GM21737 (cell line): ENCODE measurements around the gene LMX1A.

Experiments
- ATAC-seq: cut with Tn5 transposase; IDR thresholded peaks from one replicate; pipeline ENCODE4 v1.9.1; 2021; ENCODE audit warnings: mild to moderate bottlenecking, moderate library complexity; ENCODE audit not compliant: unreplicated experiment

The LMX1A gene

DNA sequence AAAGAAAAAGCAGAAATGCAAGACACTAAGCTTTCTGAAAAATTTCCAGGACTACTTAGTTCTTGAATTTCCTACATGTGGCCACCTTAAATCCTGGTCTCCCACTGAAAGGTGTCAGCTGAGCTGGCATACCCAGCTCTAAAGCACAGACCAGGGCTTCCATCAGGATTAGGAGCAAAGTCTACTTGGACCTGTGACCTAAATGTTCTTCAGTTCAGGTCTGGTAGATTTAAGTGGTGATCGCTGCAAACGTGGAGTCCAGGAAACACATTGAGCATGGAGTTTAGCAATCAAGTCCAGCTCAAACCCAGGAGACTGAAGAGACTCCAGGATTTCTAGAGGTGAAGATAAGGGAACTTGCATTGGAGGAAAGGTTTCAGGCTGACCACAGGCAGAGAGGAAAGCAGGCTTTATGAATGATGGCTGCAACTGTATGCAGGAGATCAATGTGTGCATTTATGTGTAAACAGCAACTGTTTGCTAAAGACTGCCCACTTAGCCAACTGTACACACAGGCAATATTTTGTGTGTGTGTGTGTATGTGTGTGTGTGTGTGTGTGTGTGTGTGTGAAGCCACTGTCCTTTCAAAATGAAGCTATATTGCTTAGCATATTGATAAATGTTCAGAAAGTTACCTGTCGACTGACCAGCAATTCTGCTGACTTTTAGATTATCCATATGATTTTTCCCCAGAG is 75.2 kb downstream of the LMX1A start:
- ATAC-seq, result no peak

DNA sequence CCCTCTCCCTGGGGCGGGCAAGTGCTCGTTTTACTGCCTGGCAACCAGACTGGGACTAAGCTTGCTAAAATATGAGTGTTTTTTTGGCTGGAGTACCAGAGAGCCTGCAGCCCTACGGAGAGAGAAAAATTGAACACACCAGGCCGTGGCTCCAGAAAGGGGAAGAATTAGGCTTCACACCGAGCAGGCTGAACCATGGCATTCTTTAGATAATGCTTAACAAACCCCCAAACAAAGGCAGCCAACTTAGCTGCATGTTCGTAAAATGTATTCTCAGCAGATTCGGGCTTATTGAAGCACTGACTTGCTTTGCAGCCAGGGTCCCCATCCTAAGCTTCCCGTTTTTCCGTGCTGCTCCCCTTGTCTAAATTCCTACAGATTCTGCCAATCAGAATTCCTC is 76.6 kb downstream of the LMX1A start:
- ATAC-seq, result no peak

DNA sequence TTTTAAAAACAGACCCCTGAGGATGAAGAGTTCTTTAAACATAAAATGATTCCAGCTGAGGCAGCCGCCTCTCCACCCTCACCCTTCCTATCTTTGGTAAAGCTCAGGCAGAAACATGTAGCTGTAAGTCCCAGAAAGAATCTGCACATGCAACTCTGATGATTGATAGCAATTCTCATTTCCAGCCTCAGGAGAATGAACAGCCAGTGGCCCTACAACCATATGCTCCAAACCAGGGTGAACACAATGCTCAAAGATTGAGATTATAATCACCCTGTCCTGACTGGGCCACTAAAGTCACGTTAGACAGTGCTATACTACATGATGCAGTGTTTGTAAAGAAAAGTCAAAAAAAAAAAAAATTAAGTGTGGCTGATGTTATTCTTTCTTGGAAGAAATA is 80.2 kb downstream of the LMX1A start:
- no peak for ATAC-seq

DNA sequence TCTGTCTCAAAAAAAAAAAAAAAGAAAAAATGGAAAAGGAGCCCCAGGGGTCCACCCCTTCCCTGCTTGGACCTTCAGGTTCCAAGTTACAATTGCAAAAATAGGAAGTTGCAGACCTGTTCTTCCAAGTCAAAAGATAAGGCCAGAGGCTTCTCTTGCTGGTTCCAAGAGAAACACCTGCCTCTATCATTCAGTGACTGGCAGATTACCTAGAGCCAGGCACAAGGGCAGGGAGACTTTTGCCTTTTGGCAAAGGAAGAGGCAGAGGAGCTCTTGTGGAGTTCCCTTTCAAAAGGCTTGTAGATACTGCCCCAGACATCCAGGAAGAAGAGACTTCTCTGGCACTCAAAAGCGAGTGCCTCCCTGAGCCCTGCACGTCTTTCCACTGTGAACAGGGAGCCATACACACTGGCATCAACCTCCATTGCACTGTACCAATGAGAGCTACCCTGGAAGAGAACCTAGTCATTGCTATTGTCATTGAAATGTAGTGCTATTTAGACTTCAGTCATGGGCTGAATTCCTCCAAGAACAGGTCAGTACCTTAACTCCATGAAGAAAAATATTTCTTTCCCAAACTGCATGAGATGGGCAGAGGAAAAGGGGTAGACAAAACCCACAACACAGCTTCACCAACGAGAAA is 91.2 kb downstream of the LMX1A start:
- no peak for ATAC-seq

DNA sequence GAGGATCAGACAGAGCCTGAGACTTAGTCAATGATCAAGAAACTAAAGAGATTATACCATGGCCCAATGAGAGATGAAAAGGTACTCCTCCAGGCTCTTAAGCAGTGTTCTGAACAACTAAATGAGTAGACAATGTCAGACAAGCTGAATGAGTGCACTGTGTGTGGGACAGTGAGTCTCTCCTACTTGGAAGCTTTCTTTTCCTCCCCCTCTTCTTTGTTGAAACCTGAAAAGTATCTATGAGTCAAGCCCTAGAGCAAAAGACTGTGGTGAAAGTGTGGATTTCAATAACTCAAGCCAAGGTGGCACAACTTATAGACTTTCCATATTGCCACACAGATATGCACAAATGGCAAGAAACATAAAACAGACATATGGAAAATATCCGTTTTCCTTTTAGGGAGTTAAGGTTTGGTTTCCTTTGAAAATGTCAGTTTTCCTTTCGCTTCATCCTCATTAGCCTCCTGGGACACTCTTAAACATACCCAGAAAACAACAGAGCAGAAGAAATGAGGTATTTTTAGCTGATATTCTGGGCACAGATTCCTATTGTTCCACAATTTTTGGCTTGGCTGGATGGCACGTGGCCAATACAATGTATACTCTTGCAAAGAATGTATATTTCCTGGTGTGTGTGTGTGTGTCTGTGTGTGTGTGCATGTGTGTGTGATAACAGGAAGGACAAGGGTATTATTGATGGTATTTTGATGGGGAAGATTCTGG is 96.6 kb downstream of the LMX1A start:
- ATAC-seq, result no peak

DNA sequence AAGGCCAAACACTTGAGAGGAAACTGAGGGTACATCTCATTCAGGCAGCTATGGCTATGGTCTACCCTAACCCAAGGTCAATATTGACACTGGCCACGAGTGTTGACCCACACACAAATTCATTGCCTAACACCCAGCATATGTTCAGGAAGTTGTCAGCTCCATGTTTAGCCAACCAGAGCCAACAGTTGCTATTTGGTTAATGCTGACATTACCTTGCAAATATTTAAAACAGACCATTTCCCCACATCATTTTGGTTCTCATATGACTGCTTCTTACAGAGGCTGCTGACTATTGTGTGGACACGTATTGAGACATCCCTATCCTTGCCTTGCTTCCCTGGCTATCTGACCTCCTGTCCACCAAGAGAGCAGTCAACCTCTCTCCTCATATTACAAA is 97.3 kb downstream of the LMX1A start:
- no peak for ATAC-seq

DNA sequence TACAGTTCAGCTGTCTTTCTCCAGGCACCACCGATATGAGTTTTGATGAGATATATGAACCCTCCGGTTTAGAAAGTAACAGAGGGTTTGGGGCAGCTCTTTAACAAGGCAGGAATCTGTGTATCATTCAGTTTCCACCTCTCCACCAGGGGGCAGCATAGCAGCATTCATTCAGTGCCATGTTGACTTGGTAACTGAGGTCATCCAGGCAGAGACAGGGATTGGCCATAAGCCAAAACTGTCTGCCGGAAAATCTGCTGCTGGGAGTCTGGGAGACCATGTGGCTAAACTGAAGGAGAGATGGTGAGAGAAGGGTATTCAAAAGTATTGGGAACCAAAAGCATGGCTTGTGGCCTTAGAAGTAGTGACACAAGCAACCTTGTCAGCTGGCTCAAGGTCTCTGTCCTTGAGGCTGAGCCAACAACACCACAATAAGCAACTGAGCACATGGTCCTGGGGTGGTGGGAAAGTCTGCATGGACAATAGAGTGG is 98.5 kb downstream of the LMX1A start:
- no peak for ATAC-seq

DNA sequence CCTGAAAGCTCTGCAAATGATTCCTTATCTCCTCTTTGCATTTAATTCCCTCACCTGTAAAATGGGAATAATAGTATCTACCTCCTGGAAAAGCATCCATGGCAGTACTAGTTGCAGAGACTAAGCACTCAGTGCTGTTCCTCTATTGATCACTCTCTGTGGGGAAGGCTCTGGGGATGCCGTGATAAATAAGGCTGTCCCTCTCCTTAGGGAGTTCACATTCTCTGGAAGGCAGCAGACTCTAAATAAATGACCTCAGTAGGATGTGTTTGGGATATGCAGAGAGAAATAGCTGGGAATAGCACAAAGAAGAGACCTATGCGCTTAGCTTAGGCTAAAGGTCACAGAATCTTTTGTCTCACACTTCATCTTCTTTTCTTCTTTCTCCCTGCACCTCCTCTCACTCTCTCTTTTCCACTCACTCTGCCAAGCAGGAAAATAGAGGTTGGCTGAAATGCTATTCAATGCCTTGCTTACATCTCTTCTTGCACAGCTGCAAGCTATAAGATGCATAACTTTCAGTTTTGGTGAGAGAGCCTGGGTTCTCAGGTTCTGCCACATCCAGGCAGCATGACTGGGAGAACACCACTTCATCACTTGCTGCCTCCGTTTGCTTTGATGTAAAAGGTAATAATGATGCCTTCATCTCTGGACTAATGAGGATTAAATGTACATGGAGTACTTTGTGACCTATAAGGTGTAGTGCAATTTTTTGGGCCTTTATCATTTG is 101.5 kb downstream of the LMX1A start:
- ATAC-seq, result no peak

DNA sequence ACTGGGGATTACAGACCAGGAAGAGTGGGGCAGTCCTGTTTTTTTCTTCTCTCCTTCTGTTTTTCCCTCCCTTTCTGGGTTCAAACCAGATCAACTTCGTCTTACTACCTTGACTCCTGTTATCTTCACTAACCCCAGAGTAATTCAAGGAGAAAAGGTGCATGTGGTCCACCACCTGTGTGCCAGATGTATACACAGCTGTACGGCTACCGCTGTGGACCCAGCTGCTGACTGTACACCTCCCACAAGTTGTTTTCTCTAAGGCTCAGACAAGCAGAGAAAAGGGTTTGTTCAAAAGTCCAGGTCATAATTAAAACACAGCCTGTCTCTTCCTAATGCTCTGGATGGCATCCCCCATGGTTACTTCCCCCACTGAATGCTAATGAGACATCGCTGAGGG is 102.1 kb downstream of the LMX1A start:
- ATAC-seq, result no peak

DNA sequence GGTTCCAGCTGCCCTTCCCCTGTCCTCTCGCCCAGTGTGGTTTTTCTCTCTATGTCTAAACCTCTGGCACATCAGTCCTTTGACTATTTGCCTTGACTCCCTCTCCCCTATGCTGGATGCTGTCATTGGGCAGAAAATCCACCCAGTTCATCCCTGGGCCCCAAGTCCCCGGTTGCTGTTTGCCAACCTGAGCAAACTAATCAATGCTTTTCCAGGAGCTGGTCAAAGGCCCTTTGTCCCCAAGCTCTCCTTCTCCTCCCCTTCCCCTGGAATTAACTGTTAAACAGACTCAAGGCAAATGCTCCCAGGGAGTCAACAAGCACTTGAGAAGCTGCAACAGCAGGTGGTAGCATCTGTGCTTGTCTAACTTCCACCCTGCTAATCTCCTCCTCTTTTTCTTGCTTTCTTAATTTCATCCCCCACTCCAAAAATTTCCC is 102.7 kb downstream of the LMX1A start:
- ATAC-seq, result no peak

DNA sequence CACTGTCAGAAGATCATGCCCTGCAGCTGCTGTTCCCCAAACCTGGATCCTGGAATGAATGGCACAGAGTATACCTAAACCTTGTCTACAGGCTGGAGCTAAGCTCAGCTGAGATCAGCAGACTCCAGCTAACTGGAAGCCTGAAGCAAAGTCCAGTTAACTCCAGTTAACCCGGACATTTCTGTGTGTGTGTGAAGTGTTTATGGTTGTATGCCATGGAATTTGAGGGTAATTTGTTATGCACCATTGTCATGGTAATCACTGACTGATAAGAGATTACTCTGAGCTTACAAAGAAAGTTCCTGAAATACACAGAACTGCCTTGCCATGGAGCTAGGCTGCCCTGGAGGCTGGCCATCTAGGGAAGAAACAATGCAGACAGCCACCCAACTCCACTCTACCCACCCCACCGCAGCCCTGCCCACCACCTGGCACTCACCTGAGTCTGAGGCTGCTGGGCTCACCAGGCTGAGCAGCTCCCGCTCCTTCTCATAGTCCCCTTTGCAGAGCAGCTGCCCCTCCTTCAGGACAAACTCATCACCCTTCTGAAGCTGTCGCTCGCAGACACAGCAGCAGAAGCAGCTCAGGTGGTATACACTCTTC is 107.4 kb downstream of the LMX1A start:
- ATAC-seq, result no peak

DNA sequence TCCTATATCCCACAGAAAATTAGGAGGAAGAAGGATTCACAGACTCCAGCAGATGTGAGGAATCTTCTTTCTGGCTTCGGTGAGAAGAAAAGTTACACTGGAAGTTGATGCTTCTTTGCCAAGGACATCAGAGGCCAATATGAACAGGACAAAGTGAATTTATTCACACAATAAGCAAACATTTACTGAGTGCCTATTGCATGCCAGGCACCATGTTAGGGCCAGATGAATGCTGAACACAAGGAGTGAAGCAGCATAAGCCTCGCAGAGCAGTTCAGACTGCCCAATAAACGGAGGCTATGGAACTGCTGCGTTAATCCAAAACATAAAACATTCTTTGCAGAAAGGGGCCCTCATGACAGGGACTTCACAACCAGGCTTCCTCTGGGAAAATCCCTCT is 114.6 kb downstream of the LMX1A start:
- ATAC-seq, result no peak

DNA sequence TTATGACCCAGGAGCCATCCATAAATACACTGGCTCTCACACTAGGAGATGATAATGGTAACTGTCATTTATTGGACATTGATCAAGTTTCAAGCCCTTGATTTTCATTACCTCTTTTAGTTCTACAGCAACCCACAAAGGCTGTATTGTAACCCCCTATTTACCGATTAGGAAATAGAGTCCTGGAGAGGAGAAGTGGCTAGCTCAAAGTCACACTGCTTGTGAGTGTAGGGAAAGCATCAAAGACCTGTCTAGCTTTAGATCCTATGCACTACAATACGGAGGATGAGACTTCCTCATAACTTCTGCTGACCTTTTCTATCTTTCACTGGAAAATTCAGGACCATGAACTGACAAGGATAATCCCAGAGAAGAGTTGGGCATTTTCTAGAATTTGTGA is 115.2 kb downstream of the LMX1A start:
- no peak for ATAC-seq

DNA sequence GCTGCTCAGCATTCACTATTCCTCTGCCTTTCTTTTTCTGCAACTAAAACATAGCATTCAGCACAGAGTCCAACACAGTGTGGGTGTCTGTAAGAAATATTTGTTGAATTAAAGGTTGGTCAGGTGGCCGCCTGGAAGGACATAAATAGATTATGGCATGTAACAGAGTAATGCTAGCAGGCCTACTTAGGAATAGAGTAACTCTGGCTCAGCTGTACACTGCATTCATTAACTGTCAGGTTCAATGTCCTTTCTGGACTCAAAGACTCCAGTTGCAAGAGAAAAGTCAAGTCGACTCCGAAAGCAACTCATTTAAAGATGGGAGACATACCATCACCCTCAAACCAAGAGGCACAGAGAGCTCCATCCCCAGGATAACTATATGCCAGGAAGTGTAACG is 116.0 kb downstream of the LMX1A start:
- no peak for ATAC-seq

DNA sequence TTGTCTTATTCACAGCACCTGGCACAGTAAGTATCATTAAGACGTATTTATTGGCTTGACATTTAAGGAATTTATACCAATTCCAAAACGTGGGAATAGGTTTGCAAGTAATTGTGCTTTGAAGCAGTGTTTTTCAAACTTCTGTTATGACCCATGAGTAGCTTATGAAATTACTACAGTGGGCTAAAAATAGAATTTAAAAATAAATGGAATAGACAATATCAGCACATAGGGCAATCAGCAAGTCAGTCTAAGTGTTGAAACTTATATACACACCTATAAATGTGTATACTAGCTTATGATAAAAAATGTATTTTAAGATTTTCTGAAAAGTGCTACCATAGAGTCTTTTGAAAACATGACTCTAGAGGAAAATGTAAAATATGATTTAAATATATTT is 116.6 kb downstream of the LMX1A start:
- ATAC-seq, result no peak

DNA sequence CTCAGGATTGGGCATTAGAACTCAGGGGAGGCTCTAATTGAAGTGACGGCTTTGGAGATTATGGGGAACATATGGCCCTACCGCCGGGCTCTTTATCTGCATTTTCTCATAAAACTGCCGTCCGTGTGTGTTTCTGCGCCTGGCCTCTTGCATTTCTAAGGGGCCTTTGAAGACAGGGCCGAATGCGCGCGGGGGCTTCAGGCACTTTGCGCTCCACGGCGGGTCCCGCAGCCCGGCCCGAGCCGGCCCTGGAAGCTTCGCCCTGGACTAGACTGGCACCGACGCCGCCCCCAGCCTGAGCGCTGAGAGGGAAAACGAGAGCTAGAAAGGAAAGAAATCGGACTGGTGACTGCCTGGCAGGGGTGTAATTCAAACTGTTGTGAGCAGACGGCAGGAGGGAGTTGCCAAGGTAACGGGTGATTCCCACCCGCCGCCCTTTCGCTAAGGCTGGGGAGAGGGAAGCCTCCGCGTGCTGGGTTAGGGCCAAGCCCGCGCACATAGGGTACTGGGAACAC is 120.7 kb downstream of the LMX1A start:
- no peak for ATAC-seq

DNA sequence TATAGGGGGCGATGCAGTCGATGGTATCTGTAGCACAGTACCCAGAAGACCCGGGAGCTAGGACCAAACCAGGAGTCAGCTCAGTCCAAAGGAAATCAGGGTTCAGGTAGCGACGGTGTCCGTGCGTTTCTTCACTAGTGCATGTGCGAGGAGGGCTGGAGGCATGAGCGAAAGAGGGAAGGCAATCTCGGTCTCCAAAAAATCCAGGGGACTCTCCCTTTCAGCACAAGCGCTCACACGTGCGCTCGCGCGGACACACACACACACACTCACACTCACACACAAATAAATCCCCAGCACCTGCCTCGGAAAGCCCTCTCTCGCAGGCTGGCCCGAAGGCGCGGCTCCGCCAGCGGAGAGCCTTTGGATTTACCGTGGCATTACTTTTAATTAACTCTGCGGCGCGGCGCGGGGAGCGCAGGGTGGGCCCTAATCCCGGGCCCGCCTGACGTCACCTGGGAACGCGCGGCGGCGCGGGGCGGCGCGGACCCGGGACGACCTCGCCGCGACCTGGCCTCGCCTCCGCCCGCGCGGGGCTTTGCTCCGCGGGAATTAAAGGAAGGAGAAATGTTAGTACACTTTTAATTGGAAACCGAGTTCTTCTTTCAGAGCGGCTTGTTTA is 121.2 kb downstream of the LMX1A start:
- no peak for ATAC-seq

DNA sequence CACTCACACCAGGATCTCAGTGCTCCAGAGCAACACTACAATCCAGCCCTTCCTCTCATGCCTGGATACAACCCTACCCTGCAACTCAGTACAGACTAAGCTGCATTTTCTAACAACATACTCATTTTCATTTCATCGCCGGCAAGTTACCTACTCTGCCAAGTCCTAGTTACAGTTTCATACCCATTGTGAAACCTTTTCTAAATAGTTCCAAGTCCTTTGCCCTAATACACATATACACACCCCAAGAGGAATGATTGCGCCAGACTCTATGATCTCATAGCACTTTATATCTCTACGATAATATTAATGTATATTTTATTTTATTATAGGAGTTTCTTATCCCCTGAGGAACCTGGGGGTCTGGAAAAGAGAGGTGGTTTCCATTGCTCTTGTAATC is 122.4 kb downstream of the LMX1A start:
- ATAC-seq, result no peak

DNA sequence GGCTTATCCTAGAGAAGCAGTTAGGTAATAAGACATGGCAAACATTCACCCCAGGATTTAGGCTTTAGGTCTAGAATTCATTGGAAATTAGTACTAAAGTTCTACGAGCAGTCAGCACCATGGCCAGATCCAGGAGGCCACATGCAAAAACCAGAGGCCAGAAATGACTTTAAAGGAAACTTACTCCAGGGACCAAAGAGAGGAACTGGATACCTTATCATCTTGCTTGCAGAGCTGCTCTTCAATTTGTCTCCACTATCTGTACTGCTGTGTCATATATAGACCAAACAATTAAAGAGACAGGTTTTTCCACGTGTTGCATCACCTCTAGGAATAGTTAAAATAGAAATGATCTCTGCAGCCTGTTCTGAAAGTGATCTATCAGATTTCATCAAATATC is 127.8 kb downstream of the LMX1A start:
- ATAC-seq, result no peak

DNA sequence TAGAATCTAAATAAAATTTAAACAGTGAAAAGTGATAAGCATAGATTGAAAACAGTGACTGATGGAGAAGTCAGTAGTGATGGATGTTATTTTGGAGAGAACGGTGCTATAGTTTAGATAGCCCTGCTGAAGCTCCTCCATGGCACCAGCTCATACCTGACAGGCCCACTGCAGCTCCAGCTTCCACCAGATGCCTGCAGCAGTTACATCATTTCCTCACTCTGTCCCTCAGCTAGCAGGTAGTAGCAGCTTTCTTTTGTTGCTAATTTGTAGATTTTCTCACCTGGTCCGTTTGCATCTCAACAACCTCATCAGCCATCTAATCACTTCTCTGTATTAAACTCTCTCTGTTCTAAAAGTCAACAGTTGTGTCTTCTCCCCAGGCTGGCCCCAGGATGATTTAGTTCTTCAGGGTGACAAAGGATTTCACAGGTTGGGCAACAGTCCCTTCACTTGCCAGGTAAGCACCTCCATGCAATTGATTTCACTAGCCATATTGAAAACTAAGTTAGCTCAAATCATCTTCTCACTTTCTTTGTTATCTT is 128.3 kb downstream of the LMX1A start:
- no peak for ATAC-seq
